Panc1 (cell line): ENCODE measurements around the gene FOXP4. TPM values are rescaled to one million over a fixed set of nuclear protein-coding genes. Genes with fewer than 3 reads are reported as not detected.

Source experiments
- ATAC-seq: fragments of 200-7000 bp; cut with Tn5 transposase; 2 replicates; pipeline ENCODE4 v1.9.1; 2020; ENCODE audit warnings: mild to moderate bottlenecking, moderate library complexity
- BruUV-seq: library from RNA; stranded (reverse); fragments of 400-500 nt; replicated peaks from 2 replicates; lab custom pipeline; 2021; lab: Mats Ljungman, UMichigan
- CTCF ChIA-PET: fragments of 300-600 bp; sonication (Branson Sonifier 250); formaldehyde crosslinking; loops from one replicate; lab custom pipeline; 2022; ENCODE audit warnings: antibody characterized with exemption; lab: Charles Lee
- POLR2A ChIA-PET: fragments of 300-600 bp; sonication (Branson Sonifier 250); formaldehyde crosslinking; loops from one replicate; lab custom pipeline; 2022; ENCODE audit warnings: antibody characterized with exemption; lab: Charles Lee
- DNase-seq: peaks from one replicate; pipeline ENCODE4 v3.0.0-alpha.2; 2010; ENCODE audit warnings: low read depth, low spot score
- H3K27ac ChIP-seq: 2 replicates; pipeline ENCODE4 v1.5.1; 2011; ENCODE audit warnings: mild to moderate bottlenecking, low read length, inconsistent platforms
- H3K27me3 ChIP-seq: fragments of 200-500 bp; sonication (Bioruptor generic); 2 replicates; pipeline ENCODE4 v1.6.0; 2014; ENCODE audit warnings: low read length, inconsistent platforms; ENCODE audit not compliant: control insufficient read depth, insufficient read depth
- H3K36me3 ChIP-seq: fragments of 200-500 bp; sonication (Bioruptor generic); 2 replicates; pipeline ENCODE4 v1.5.1; 2014; ENCODE audit warnings: inconsistent platforms, mild to moderate bottlenecking, low read length, moderate library complexity; ENCODE audit not compliant: control insufficient read depth, insufficient read depth
- H3K4me1 ChIP-seq: 2 replicates; pipeline ENCODE4 v1.5.1; 2011; ENCODE audit warnings: inconsistent platforms, mild to moderate bottlenecking, low read length, moderate library complexity; ENCODE audit not compliant: control insufficient read depth, insufficient read depth
- H3K4me3 ChIP-seq, 2 experiments: 2 replicates each; pipeline ENCODE4 v1.5.1; 2011 to 2012; ENCODE audit warnings: low read depth in 2 of 2, low read length in 2 of 2, mild to moderate bottlenecking in 2 of 2, inconsistent platforms in 1 of 2, moderate library complexity in 1 of 2
- H3K9me3 ChIP-seq: fragments of 200-500 bp; sonication (Bioruptor generic); 2 replicates; pipeline ENCODE4 v1.5.1; 2014; ENCODE audit warnings: low read depth, mild to moderate bottlenecking, inconsistent platforms, low read length, moderate library complexity; ENCODE audit not compliant: control insufficient read depth, insufficient read depth
- CTCF ChIP-seq: fragments of 450-650 bp; IDR thresholded peaks from 2 replicates; pipeline ENCODE4 v1.5.1; 2017; ENCODE audit warnings: mild to moderate bottlenecking
- POLR2AphosphoS5 ChIP-seq: IDR thresholded peaks from 2 replicates; pipeline ENCODE4 v1.6.1; 2012; ENCODE audit warnings: mild to moderate bottlenecking, low read depth, low read length, moderate library complexity
- REST ChIP-seq, 2 experiments: IDR thresholded peaks; 2 replicates each; pipeline ENCODE4 v1.6.1; 2011 to 2012; ENCODE audit warnings: low read depth in 2 of 2, control low read depth in 1 of 2, low read length in 1 of 2, mild to moderate bottlenecking in 1 of 2, moderate library complexity in 1 of 2; ENCODE audit not compliant: insufficient read depth in 1 of 2
- SIN3A ChIP-seq: IDR thresholded peaks from 2 replicates; pipeline ENCODE4 v1.6.1; 2012; ENCODE audit warnings: low read depth, mild to moderate bottlenecking, low read length, moderate library complexity, borderline replicate concordance; ENCODE audit not compliant: insufficient read depth
- TCF7L2 ChIP-seq: IDR thresholded peaks from 2 replicates; pipeline ENCODE4 v1.6.1; 2011; ENCODE audit warnings: mild to moderate bottlenecking, low read depth, low read length, inconsistent platforms
- in situ Hi-C: cut with HindIII; loops from 2 replicates; pipeline ENCODE4 v1.10.0; 2016; ENCODE audit warnings: low sequenced_read_pairs, low pct_unique_long_range_greater_than_20kb
- intact Hi-C: fragments of 100-400 bp; cut with micrococcal nuclease; formaldehyde crosslinking; loops from one replicate; pipeline ENCODE4 v1.10.0; 2022; ENCODE audit not compliant: unreplicated experiment
- total RNA-seq: library from RNA; stranded (reverse); gene quantifications from one replicate; pipeline ENCODE4 v1.2.1, GENCODE V29; 2021; ENCODE audit not compliant: unreplicated experiment

Gene FOXP4
- total RNA-seq, 1 experiment from 2014 or later: 30.4 TPM

- no peaks in the 10 kb centered on the region for H3K4me1 ChIP-seq
- intact Hi-C loops: no loop called here
- TF ChIP-seq TCF7L2 (no peak), REST (IDR thresholded peaks at IDR 0.05; ENCODE audit: insufficient read depth in 1 of 2, low read depth in 2 of 2, low read length in 1 of 2) (no peak), CTCF (no peak), SIN3A (no peak), POLR2AphosphoS5 (no peak)
- H3K27me3 ChIP-seq: no peaks in the 10 kb centered on the region
- no peaks in the 10 kb centered on the region for H3K36me3 ChIP-seq
- BruUV-seq: no TSS peak
- no peak overlapping the region for H3K27ac ChIP-seq
- in situ Hi-C loops: no loop called here
- no peak for ATAC-seq
- CTCF ChIA-PET: interaction anchor here (0.6 kb wide), 1 partner anchor 42 kb away, joined by 4 read pairs; no protein-coding TSS in a partner anchor
- POLR2A ChIA-PET: no interaction called here
- no peak overlapping the region for H3K4me3 ChIP-seq
- H3K9me3 ChIP-seq: no peaks in the 10 kb centered on the region
- DNase-seq: no peak
Observed at GRCh38 chr6:41561416-41561815, 15.2 kb downstream of the FOXP4 start.

- CTCF ChIA-PET: no interaction called here
- no peak for ATAC-seq
- TF ChIP-seq REST (IDR thresholded peaks at IDR 0.05; ENCODE audit: insufficient read depth in 1 of 2, low read depth in 2 of 2, low read length in 1 of 2): no peak
- TF ChIP-seq TCF7L2: no peak
- no peak for TF ChIP-seq SIN3A
- no peak for TF ChIP-seq CTCF
- TF ChIP-seq POLR2AphosphoS5: no peak
Observed at GRCh38 chr6:41561931-41562911, 16.0 kb downstream of the FOXP4 start.

More at GRCh38 chr6:41561931-41562911, 16.0 kb downstream of the FOXP4 start:
- H3K27ac ChIP-seq: no peak overlapping the region
- no peaks in the 10 kb centered on the region for H3K36me3 ChIP-seq
- in situ Hi-C loops (no loop called here), intact Hi-C loops (no loop called here)
- no peaks in the 10 kb centered on the region for H3K9me3 ChIP-seq
- POLR2A ChIA-PET: no interaction called here
- H3K4me1 ChIP-seq: no peaks in the 10 kb centered on the region
- no peak overlapping the region for H3K4me3 ChIP-seq
- no peaks in the 10 kb centered on the region for H3K27me3 ChIP-seq
- no peak for DNase-seq
- no TSS peak for BruUV-seq
